Vagina (tissue), 2 donors: ENCODE data around the gene PTRHD1.

ENCODE experiments used
- POLR2A ChIP-seq, 2 donors: fragments of 450-650 bp; IDR thresholded peaks; one replicate each; pipeline ENCODE4 v1.6.1; 2017; ENCODE audit warnings: antibody characterized with exemption in 2 of 2, mild to moderate bottlenecking in 2 of 2, moderate library complexity in 2 of 2
- POLR2AphosphoS5 ChIP-seq, 2 donors: sonication (generic); formaldehyde crosslinking; IDR thresholded peaks; one replicate each; pipeline ENCODE4 v1.9.0; 2017; ENCODE audit warnings: antibody characterized with exemption in 2 of 2, mild to moderate bottlenecking in 2 of 2, low read depth in 1 of 2; ENCODE audit not compliant: insufficient read depth in 1 of 2
- TF ChIP-seq, protein P1 (sequence below), 3 experiments: fragments of 450-650 bp in 2 of 3; fragments of 200-600 bp in 1 of 3; sonication (generic) in 1 of 3; IDR thresholded peaks; one replicate each; pipeline ENCODE4 v1.5.1; 2017 to 2019; ENCODE audit warnings: antibody characterized with exemption in 3 of 3, mild to moderate bottlenecking in 2 of 3, moderate library complexity in 2 of 3

GRCh38 chr2:24792874-24793760 lies at the start of gene PTRHD1, which contains the start of gene CENPO:
- TF ChIP-seq, protein P1, sequence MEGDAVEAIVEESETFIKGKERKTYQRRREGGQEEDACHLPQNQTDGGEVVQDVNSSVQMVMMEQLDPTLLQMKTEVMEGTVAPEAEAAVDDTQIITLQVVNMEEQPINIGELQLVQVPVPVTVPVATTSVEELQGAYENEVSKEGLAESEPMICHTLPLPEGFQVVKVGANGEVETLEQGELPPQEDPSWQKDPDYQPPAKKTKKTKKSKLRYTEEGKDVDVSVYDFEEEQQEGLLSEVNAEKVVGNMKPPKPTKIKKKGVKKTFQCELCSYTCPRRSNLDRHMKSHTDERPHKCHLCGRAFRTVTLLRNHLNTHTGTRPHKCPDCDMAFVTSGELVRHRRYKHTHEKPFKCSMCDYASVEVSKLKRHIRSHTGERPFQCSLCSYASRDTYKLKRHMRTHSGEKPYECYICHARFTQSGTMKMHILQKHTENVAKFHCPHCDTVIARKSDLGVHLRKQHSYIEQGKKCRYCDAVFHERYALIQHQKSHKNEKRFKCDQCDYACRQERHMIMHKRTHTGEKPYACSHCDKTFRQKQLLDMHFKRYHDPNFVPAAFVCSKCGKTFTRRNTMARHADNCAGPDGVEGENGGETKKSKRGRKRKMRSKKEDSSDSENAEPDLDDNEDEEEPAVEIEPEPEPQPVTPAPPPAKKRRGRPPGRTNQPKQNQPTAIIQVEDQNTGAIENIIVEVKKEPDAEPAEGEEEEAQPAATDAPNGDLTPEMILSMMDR (IDR thresholded peaks at IDR 0.05) = peak; percentile 15 to 57 (median 49)
- TF ChIP-seq POLR2AphosphoS5 (IDR thresholded peaks at IDR 0.05; ENCODE audit: insufficient read depth in 1 of 2, low read depth in 1 of 2) (peak; percentile 90 to 99), POLR2A (IDR thresholded peaks at IDR 0.05) (no peak)
